ENCODE results near the gene ANKRD31. TPM values are rescaled to one million over a fixed set of nuclear protein-coding genes. Genes with fewer than 3 reads are reported as not detected.

The ANKRD31 gene
- total RNA-seq, 1 experiment from 2014 or later, result 0.30 TPM

DNA sequence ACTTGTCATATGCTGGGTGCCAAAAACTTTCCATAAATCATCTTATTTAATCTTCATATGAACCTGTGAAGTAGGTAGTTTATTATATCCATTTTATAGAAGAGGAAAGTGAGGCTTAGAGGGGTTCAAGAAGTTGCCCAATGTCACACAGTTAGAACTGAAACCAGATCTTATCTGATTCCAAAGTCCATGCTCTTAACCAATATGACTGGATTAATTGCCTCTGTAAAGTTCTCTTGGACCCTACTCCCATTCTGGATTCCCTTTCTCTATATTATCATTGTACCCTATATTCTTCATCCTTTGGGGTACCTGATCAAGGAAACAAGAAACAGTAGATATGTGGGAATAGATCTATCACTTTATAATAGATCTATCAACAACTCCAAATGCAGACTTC lies 119.8 kb downstream of the ANKRD31 start:
- BruUV-seq (replicated peaks), result no TSS peak
- Histone ChIP-seq H3K4me2 (ENCODE audit: low read length) (no peak overlapping the region), H3K27me3 (ENCODE audit: insufficient read depth, low read length) (no peaks in the 10 kb centered on the region), H3K4me1 (ENCODE audit: control insufficient read depth in 1 of 2, insufficient read depth in 2 of 2, low read length in 2 of 2) (peaks cover 2 to 7% of the 10 kb centered on the region in 2 experiments; a peak in 2 of 4 replicates), H3K79me2 (ENCODE audit: insufficient read depth, low read length) (no peaks in the 10 kb centered on the region), H3K9ac (ENCODE audit: low read length) (no peak overlapping the region), H3K27ac (ENCODE audit: low read depth, low read length) (no peak overlapping the region), H3K9me2 (ENCODE audit: insufficient read depth) (no peaks in the 10 kb centered on the region), H3K4me3 (replicated peaks in 1 of 2; ENCODE audit: low read depth in 1 of 2, low read length in 2 of 2) (no peak overlapping the region), H3K9me3 (ENCODE audit: control insufficient read depth in 1 of 2, insufficient read depth in 1 of 2, low read depth in 1 of 2, low read length in 2 of 2) (no peaks in the 10 kb centered on the region), H2AFZ (ENCODE audit: low read depth, low read length, poor library complexity, severe bottlenecking) (no peak overlapping the region), H3K36me3 (ENCODE audit: control insufficient read depth in 1 of 2, insufficient read depth in 2 of 2, low read length in 2 of 2) (no peaks in the 10 kb centered on the region), H4K20me1 (ENCODE audit: insufficient read depth) (no peaks in the 10 kb centered on the region)
- no peak for ATAC-seq
- intact Hi-C loops (cut with micrococcal nuclease), result no loop called here
- POLR2A ChIA-PET, result no interaction called here
- no peak for DNase-seq (ENCODE audit: low read depth, low spot score)
- CTCF ChIA-PET, result no interaction called here
- RAD21 ChIA-PET (ENCODE audit: low non-redundant PET in 1 of 2, low total read pairs in 2 of 2, uncharacterized antibody in 2 of 2, unreplicated experiment in 2 of 2), result no interaction called here
- TF ChIP-seq SIN3A (IDR thresholded peaks at IDR 0.05; ENCODE audit: low read depth) (no peak), ZNF274 (IDR thresholded peaks at IDR 0.05; ENCODE audit: low read depth, low read length) (no peak), TCF7L2 (IDR thresholded peaks at IDR 0.05; ENCODE audit: borderline replicate concordance, extremely low read depth, insufficient read depth, insufficient read length) (no peak), EGR1 (IDR thresholded peaks at IDR 0.05; ENCODE audit: low read depth) (no peak), CBX3 (IDR thresholded peaks at IDR 0.05; ENCODE audit: low read depth) (no peak), ELF1 (IDR thresholded peaks at IDR 0.05; ENCODE audit: borderline replicate concordance, low read depth) (no peak), RAD21 (IDR thresholded peaks at IDR 0.05; ENCODE audit: low read depth) (no peak), ATF3 (IDR thresholded peaks at IDR 0.05) (no peak), FOSL1 (IDR thresholded peaks at IDR 0.05; ENCODE audit: low read depth) (no peak), CEBPB (IDR thresholded peaks at IDR 0.05; ENCODE audit: low read depth) (no peak), POLR2A (IDR thresholded peaks at IDR 0.05; ENCODE audit: borderline replicate concordance, extremely low read depth, insufficient read depth, insufficient read length) (no peak), YY1 (IDR thresholded peaks at IDR 0.05; ENCODE audit: extremely low read depth, insufficient replicate concordance, low read depth, low read length) (no peak), ZBTB33 (IDR thresholded peaks at IDR 0.05; ENCODE audit: extremely low read depth, insufficient replicate concordance, low read length) (no peak)
- TF ChIP-seq, protein P1, sequence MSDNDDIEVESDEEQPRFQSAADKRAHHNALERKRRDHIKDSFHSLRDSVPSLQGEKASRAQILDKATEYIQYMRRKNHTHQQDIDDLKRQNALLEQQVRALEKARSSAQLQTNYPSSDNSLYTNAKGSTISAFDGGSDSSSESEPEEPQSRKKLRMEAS (IDR thresholded peaks at IDR 0.05), result no peak
- TF ChIP-seq, protein P2, sequence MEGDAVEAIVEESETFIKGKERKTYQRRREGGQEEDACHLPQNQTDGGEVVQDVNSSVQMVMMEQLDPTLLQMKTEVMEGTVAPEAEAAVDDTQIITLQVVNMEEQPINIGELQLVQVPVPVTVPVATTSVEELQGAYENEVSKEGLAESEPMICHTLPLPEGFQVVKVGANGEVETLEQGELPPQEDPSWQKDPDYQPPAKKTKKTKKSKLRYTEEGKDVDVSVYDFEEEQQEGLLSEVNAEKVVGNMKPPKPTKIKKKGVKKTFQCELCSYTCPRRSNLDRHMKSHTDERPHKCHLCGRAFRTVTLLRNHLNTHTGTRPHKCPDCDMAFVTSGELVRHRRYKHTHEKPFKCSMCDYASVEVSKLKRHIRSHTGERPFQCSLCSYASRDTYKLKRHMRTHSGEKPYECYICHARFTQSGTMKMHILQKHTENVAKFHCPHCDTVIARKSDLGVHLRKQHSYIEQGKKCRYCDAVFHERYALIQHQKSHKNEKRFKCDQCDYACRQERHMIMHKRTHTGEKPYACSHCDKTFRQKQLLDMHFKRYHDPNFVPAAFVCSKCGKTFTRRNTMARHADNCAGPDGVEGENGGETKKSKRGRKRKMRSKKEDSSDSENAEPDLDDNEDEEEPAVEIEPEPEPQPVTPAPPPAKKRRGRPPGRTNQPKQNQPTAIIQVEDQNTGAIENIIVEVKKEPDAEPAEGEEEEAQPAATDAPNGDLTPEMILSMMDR (IDR thresholded peaks at IDR 0.05 in 2 of 3, conservative IDR thresholded peaks at IDR 0.05 in 1 of 3; ENCODE audit: borderline replicate concordance in 1 of 3, insufficient read depth in 1 of 3, low read depth in 2 of 3, low read length in 2 of 3), result no peak
- TF ChIP-seq, protein P3, sequence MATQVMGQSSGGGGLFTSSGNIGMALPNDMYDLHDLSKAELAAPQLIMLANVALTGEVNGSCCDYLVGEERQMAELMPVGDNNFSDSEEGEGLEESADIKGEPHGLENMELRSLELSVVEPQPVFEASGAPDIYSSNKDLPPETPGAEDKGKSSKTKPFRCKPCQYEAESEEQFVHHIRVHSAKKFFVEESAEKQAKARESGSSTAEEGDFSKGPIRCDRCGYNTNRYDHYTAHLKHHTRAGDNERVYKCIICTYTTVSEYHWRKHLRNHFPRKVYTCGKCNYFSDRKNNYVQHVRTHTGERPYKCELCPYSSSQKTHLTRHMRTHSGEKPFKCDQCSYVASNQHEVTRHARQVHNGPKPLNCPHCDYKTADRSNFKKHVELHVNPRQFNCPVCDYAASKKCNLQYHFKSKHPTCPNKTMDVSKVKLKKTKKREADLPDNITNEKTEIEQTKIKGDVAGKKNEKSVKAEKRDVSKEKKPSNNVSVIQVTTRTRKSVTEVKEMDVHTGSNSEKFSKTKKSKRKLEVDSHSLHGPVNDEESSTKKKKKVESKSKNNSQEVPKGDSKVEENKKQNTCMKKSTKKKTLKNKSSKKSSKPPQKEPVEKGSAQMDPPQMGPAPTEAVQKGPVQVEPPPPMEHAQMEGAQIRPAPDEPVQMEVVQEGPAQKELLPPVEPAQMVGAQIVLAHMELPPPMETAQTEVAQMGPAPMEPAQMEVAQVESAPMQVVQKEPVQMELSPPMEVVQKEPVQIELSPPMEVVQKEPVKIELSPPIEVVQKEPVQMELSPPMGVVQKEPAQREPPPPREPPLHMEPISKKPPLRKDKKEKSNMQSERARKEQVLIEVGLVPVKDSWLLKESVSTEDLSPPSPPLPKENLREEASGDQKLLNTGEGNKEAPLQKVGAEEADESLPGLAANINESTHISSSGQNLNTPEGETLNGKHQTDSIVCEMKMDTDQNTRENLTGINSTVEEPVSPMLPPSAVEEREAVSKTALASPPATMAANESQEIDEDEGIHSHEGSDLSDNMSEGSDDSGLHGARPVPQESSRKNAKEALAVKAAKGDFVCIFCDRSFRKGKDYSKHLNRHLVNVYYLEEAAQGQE (IDR thresholded peaks at IDR 0.05; ENCODE audit: low read depth), result no peak

Data from HCT116 (cell line).